Cardiac muscle cell (in vitro differentiated cells and primary cell): ENCODE data around the gene EMSY. TPM values are rescaled to one million over a fixed set of nuclear protein-coding genes. Genes with fewer than 3 reads are reported as not detected.

Experiments
- DNase-seq, 2 donors: peaks; one replicate each; pipeline versions ENCODE4 v3.0.0 to v3.0.0-alpha.2; 2010 to 2017; ENCODE audit warnings: low read depth in 1 of 2, low spot score in 1 of 2
- H3K27ac ChIP-seq: fragments of 200-600 bp; sonication (generic); 2 replicates; pipeline ENCODE4 v1.5.1; 2016
- H3K27me3 ChIP-seq: fragments of 200-600 bp; sonication (generic); 2 replicates; pipeline ENCODE4 v1.6.0; 2016; ENCODE audit warnings: control low read depth
- H3K36me3 ChIP-seq: fragments of 200-600 bp; sonication (generic); 2 replicates; pipeline ENCODE4 v1.5.1; 2016; ENCODE audit warnings: control low read depth
- H3K4me1 ChIP-seq: fragments of 200-600 bp; sonication (generic); 2 replicates; pipeline ENCODE4 v1.8.1; 2017; ENCODE audit warnings: low read depth, mild to moderate bottlenecking, mixed run types
- H3K4me3 ChIP-seq: fragments of 200-600 bp; sonication (generic); 2 replicates; pipeline ENCODE4 v1.5.1; 2016; ENCODE audit warnings: mild to moderate bottlenecking
- H3K9me3 ChIP-seq: fragments of 200-600 bp; sonication (generic); 2 replicates; pipeline ENCODE4 v1.5.1; 2017; ENCODE audit warnings: low read depth, mild to moderate bottlenecking, control low read depth
- CTCF ChIP-seq: IDR thresholded peaks from 2 replicates; pipeline ENCODE4 v1.5.1; 2012; ENCODE audit warnings: low read depth, mild to moderate bottlenecking, low read length
- polyA plus RNA-seq: library from polyadenylated mRNA; unstranded; fragments of >200 nt; fragmentation: Nextera tagmentation; extraction: Ambion mirVana; gene quantifications from 2 replicates; pipeline ENCODE4 v1.2.1, GENCODE V29; 2016
- total RNA-seq: library from RNA; depleted of rRNA; stranded (reverse); fragments of >200 nt; gene quantifications from 2 replicates; pipeline ENCODE4 v1.2.3, GENCODE V29; 2016

Gene EMSY
- total and polyA plus RNA-seq, 2 experiments from 2014 or later = 16.2 to 74.4 TPM

GRCh38 chr11:76444065-76444383 lies 794 bp upstream of the EMSY start:
- Histone ChIP-seq H3K9me3 (no peaks in the 10 kb centered on the region), H3K27ac (peak overlapping the region; percentile 97), H3K36me3 (peaks cover 18% of the 10 kb centered on the region), H3K4me1 (peaks cover 9% of the 10 kb centered on the region), H3K27me3 (no peaks in the 10 kb centered on the region), H3K4me3 (peak overlapping the region; percentile 91)
- no peak for TF ChIP-seq CTCF
- no peak for DNase-seq

- no peak for TF ChIP-seq CTCF
- H3K27me3 ChIP-seq = no peaks in the 10 kb centered on the region
These were observed 585 bp downstream of the EMSY start for GRCh38 chr11:76445121-76446084.

GRCh38 chr11:76448506-76448905 lies 3.7 kb downstream of the EMSY start:
- H3K27ac ChIP-seq = no peak overlapping the region
- H3K27me3 ChIP-seq = no peaks in the 10 kb centered on the region
- H3K36me3 ChIP-seq = peaks cover 22% of the 10 kb centered on the region
- no peaks in the 10 kb centered on the region for H3K9me3 ChIP-seq
- H3K4me1 ChIP-seq = peaks cover 6% of the 10 kb centered on the region
- no peak for DNase-seq
- TF ChIP-seq CTCF = no peak
- no peak overlapping the region for H3K4me3 ChIP-seq

More at GRCh38 chr11:76445121-76446084, 585 bp downstream of the EMSY start:
- peak; percentile 90 to 92 for DNase-seq
- H3K27ac ChIP-seq = peak overlapping the region; percentile 86
- H3K36me3 ChIP-seq = peaks cover 18% of the 10 kb centered on the region
- H3K9me3 ChIP-seq = no peaks in the 10 kb centered on the region
- H3K4me1 ChIP-seq = peaks cover 9% of the 10 kb centered on the region
- peak overlapping the region; percentile 91 for H3K4me3 ChIP-seq

- TF ChIP-seq CTCF = no peak
- no peak for DNase-seq
- Histone ChIP-seq H3K4me3 (no peak overlapping the region), H3K27me3 (no peaks in the 10 kb centered on the region), H3K36me3 (peaks cover 10% of the 10 kb centered on the region), H3K27ac (peak overlapping the region; percentile 91), H3K9me3 (no peaks in the 10 kb centered on the region), H3K4me1 (peaks cover 22% of the 10 kb centered on the region)
These were observed 8.4 kb downstream of the EMSY start for GRCh38 chr11:76453248-76453647.

- DNase-seq = peak; percentile 60 to 71
These were observed 10.5 kb downstream of the EMSY start for GRCh38 chr11:76455331-76455730.

More at GRCh38 chr11:76455331-76455730, 10.5 kb downstream of the EMSY start:
- Histone ChIP-seq H3K36me3 (peaks cover 4% of the 10 kb centered on the region), H3K9me3 (no peaks in the 10 kb centered on the region), H3K4me1 (peaks cover 32% of the 10 kb centered on the region), H3K4me3 (no peak overlapping the region), H3K27ac (peak overlapping the region; percentile 91), H3K27me3 (no peaks in the 10 kb centered on the region)
- TF ChIP-seq CTCF = no peak
